Lower lobe of right lung (tissue), 2 donors: ENCODE measurements around the gene ATP2C2. TPM values are rescaled to one million over a fixed set of nuclear protein-coding genes. Genes with fewer than 3 reads are reported as not detected.

Experiments used
- ATAC-seq, 2 donors: fragments of 200-7000 bp; cut with Tn5 transposase; one replicate each; pipeline ENCODE4 v1.9.1; 2020 to 2022; ENCODE audit warnings: mild to moderate bottlenecking in 2 of 2, moderate library complexity in 2 of 2
- DNase-seq: peaks from one replicate; pipeline ENCODE4 v3.0.0-alpha.2; 2020
- H3K27ac ChIP-seq: fragments of 200-600 bp; one replicate; pipeline ENCODE4 v1.8.0; 2022
- H3K27me3 ChIP-seq: fragments of 200-600 bp; one replicate; pipeline ENCODE4 v1.8.0; 2022; ENCODE audit warnings: low read depth
- H3K36me3 ChIP-seq: fragments of 200-600 bp; one replicate; pipeline ENCODE4 v1.8.0; 2022; ENCODE audit warnings: mild to moderate bottlenecking
- H3K4me1 ChIP-seq: fragments of 200-600 bp; one replicate; pipeline ENCODE4 v1.8.0; 2022
- H3K4me3 ChIP-seq: fragments of 200-600 bp; one replicate; pipeline ENCODE4 v1.8.0; 2022; ENCODE audit warnings: mild to moderate bottlenecking
- H3K9me3 ChIP-seq: fragments of 200-600 bp; one replicate; pipeline ENCODE4 v1.8.0; 2022
- intact Hi-C: fragments of 100-400 bp; cut with DNase I; formaldehyde crosslinking; loops from one replicate; pipeline ENCODE4 v1.11.0; 2022
- total RNA-seq: library from RNA; stranded (reverse); fragmentation: NEBNext Ultra II Directional; extraction: Animal tissue kit (Norgen Biotek cat#: 25700); gene quantifications from one replicate; pipeline ENCODE4 v1.2.1, GENCODE V29; 2021
- TF ChIP-seq, protein P1 (sequence below): fragments of 200-600 bp; IDR thresholded peaks from one replicate; pipeline ENCODE4 v1.8.0; 2022; ENCODE audit warnings: antibody characterized with exemption, mild to moderate bottlenecking
- donor health status: DM: no; HTN: yes; CAD: no; lungs with severe emphysema.

The ATP2C2 gene
- total RNA-seq, 1 donor from 2014 or later: 56.2 TPM

DNA sequence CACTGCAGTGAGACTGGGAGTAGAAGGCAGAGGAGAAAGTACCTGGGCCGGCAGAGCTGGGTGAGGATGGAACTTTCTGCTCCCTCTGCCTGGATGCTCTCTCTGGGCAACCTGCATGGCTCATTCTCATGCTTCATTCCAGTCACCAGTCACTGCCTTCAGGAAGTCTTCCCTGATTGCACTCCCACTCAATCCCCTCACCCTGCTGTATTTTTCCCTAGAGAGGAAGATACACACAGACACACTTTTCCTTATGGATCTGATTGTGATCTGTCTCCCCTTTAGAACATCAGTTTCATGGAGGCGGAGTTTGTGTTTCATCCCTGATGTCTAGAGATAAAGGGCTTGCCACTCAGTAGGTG, 91.2 kb downstream of the ATP2C2 start:
- peaks cover 24% of the 10 kb centered on the region for H3K36me3 ChIP-seq
- no peaks in the 10 kb centered on the region for H3K9me3 ChIP-seq
- H3K27me3 ChIP-seq: no peaks in the 10 kb centered on the region
- ATAC-seq (no peak), DNase-seq (no peak)
- no peak overlapping the region for H3K4me3 ChIP-seq
- intact Hi-C loops: no loop called here
- H3K4me1 ChIP-seq: no peaks in the 10 kb centered on the region
- no peak overlapping the region for H3K27ac ChIP-seq
- TF ChIP-seq, protein P1, sequence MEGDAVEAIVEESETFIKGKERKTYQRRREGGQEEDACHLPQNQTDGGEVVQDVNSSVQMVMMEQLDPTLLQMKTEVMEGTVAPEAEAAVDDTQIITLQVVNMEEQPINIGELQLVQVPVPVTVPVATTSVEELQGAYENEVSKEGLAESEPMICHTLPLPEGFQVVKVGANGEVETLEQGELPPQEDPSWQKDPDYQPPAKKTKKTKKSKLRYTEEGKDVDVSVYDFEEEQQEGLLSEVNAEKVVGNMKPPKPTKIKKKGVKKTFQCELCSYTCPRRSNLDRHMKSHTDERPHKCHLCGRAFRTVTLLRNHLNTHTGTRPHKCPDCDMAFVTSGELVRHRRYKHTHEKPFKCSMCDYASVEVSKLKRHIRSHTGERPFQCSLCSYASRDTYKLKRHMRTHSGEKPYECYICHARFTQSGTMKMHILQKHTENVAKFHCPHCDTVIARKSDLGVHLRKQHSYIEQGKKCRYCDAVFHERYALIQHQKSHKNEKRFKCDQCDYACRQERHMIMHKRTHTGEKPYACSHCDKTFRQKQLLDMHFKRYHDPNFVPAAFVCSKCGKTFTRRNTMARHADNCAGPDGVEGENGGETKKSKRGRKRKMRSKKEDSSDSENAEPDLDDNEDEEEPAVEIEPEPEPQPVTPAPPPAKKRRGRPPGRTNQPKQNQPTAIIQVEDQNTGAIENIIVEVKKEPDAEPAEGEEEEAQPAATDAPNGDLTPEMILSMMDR: no peak

DNA sequence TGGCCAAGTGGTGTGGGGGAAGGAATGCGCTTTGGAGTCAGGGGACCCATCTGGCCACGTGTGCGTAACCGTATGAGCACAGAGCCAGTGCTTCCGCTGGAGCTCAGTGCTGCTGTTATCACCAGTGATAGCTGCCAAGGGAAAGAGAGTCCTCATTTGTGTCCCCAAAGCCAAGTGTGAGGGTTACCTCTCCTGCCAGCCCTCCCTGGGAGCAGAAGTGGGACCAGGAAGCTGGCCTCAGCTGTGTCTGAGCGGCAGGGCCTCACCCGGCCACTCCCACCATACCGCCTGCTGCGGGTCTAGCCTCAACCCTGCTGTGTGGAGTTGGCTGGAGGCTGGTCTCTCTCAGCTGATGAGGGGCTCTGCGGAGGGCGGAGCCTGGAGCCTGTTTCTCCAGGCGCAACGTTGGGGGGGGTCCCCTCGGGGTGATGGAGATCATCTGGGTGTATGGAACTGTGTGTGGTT, 91.6 kb downstream of the ATP2C2 start:
- ATAC-seq (peak; percentile 15 to 41), DNase-seq (peak; percentile 28)
- Histone ChIP-seq H3K27me3 (no peaks in the 10 kb centered on the region), H3K27ac (no peak overlapping the region), H3K4me3 (no peak overlapping the region), H3K36me3 (peaks cover 24% of the 10 kb centered on the region), H3K4me1 (no peaks in the 10 kb centered on the region), H3K9me3 (no peaks in the 10 kb centered on the region)
- intact Hi-C loops: no loop called here
- TF ChIP-seq, protein P1: no peak

DNA sequence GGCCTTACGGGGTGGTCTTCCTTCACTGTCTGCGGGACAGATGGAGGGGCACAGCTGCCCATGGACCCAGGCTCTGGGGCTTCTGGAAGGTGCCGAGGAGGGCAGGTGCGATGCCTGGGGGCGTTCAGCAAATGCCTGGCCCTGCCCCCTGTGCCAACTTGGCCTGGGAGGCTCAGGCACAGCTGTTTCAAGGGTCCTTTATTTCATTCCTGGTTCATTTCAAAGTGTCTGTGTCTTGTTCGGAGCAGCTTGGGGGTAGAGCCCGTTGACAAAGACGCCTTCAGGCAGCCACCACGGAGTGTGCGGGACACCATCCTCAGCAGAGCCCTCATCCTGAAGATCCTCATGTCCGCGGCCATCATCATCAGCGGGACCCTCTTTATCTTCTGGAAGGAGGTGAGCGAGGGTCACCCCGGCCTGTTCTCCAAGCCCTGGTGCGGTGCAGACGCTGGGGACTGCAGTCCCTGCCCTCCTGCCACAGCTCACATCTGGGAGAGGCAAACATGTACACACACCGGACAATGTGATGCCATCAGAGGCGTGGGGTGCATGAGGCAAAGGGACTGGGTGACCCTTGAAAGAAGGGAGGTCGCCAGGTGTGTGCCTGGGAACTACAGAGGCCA, 92.2 kb downstream of the ATP2C2 start:
- no peaks in the 10 kb centered on the region for H3K9me3 ChIP-seq
- TF ChIP-seq, protein P1: no peak
- no peaks in the 10 kb centered on the region for H3K27me3 ChIP-seq
- no peak for DNase-seq
- H3K36me3 ChIP-seq: peaks cover 24% of the 10 kb centered on the region
- no peak overlapping the region for H3K4me3 ChIP-seq
- intact Hi-C loops: no loop called here
- ATAC-seq: no peak
- H3K4me1 ChIP-seq: no peaks in the 10 kb centered on the region
- H3K27ac ChIP-seq: no peak overlapping the region

GRCh38 chr16:84461029-84461412, 92.7 kb downstream of the ATP2C2 start:
- TF ChIP-seq, protein P1: no peak
- Histone ChIP-seq H3K27me3 (no peaks in the 10 kb centered on the region), H3K27ac (no peak overlapping the region), H3K4me1 (no peaks in the 10 kb centered on the region), H3K36me3 (peaks cover 24% of the 10 kb centered on the region), H3K9me3 (no peaks in the 10 kb centered on the region), H3K4me3 (no peak overlapping the region)
- intact Hi-C loops: no loop called here
- DNase-seq: no peak
- ATAC-seq: peak in 1 of 2 donors; percentile 22

DNA sequence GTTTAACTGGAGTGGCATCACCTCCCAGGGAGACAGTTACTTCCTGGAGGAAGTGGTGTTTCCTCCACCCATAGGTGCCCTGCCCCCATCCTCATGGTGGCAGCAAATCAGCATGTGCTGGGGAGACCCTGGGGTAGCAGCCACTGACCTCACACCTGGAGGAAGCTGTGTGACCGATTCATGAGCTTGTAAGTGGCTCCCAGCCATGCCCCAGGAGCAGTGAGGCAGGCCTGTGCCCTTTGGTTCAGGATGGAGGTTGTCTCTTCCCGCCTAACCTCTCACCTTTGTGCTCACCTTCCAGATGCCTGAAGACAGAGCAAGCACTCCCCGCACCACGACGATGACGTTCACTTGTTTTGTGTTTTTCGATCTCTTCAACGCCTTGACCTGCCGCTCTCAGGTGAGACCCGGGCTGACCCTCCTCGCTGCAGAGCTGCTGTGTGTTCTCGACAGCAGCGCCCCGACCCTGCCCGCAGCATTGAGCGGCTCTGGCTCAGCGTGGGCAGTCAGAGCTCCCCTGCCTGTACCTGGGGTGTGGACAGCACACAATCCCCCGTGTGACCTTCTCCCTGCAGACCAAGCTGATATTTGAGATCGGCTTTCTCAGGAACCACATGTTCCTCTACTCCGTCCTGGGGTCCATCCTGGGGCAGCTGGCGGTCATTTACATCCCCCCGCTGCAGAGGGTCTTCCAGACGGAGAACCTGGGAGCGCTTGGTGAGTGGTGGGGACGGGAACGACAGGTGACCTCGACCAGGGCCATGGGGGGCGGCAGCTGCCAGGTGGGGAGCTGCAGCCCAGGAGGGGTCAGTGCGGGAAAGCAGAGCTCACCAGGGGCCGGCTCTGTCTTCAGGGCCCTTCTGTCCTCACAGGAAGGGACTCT, 93.3 kb downstream of the ATP2C2 start:
- TF ChIP-seq, protein P1: no peak
- Histone ChIP-seq H3K4me1 (no peaks in the 10 kb centered on the region), H3K9me3 (no peaks in the 10 kb centered on the region), H3K4me3 (no peak overlapping the region), H3K27ac (no peak overlapping the region), H3K27me3 (no peaks in the 10 kb centered on the region), H3K36me3 (peaks cover 24% of the 10 kb centered on the region)
- intact Hi-C loops: no loop called here
- ATAC-seq: peak in 1 of 2 donors; percentile 7
- DNase-seq: no peak
